AG04450 (cell line): ENCODE measurements around the gene PROM1. TPM values are rescaled to one million over a fixed set of nuclear protein-coding genes. Genes with fewer than 3 reads are reported as not detected.

Source experiments
- CTCF ChIA-PET: fragments of 300-600, 350-600 bp; formaldehyde crosslinking; extraction: SDS; loops from one replicate; lab custom pipeline; 2022; ENCODE audit warnings: antibody characterized with exemption, inconsistent platforms; lab: Charles Lee
- POLR2A ChIA-PET: fragments of 350-600 bp; formaldehyde crosslinking; extraction: SDS; loops from one replicate; lab custom pipeline; 2021; ENCODE audit warnings: antibody characterized with exemption, inconsistent platforms; lab: Yijun Ruan, JAX
- DNase-seq: peaks from one replicate; pipeline ENCODE4 v3.0.0-alpha.2; 2011; ENCODE audit warnings: low read depth, low spot score
- H3K27ac ChIP-seq: one replicate; pipeline ENCODE4 v1.5.1; 2012; ENCODE audit warnings: low read depth, low read length, control low read depth
- H3K27me3 ChIP-seq: one replicate; pipeline ENCODE4 v1.6.0; 2012; ENCODE audit warnings: low read length; ENCODE audit not compliant: control insufficient read depth, insufficient read depth
- H3K4me3 ChIP-seq: 2 replicates; pipeline ENCODE4 v1.5.1; 2011; ENCODE audit warnings: mild to moderate bottlenecking, low read depth, low read length, control low read depth
- H3K9me3 ChIP-seq: 2 replicates; pipeline ENCODE4 v1.5.1; 2012; ENCODE audit warnings: low read length; ENCODE audit not compliant: control insufficient read depth, insufficient read depth
- CTCF ChIP-seq: IDR thresholded peaks from 2 replicates; pipeline ENCODE4 v1.5.1; 2011; ENCODE audit warnings: low read depth, low read length, control low read depth, inconsistent platforms
- polyA plus RNA-seq: library from polyadenylated mRNA; depleted of rRNA; stranded (reverse); fragments of >200 nt; gene quantifications from 2 replicates; pipeline ENCODE4 v1.2.3, GENCODE V29; 2011

The PROM1 gene
- polyA plus RNA-seq, 1 experiment = not detected

GRCh38 chr4:16043642-16044498 is 40.0 kb downstream of the PROM1 start:
- Histone ChIP-seq H3K9me3 (no peaks in the 10 kb centered on the region), H3K27me3 (peaks cover 17% of the 10 kb centered on the region), H3K27ac (no peak overlapping the region), H3K4me3 (no peak overlapping the region)
- no peak for DNase-seq
- ChIA-PET POLR2A (no interaction called here), CTCF (interaction anchor here (0.6 kb wide), 1 partner anchor 12 kb away, joined by 3 read pairs; no protein-coding TSS in a partner anchor)
- no peak for TF ChIP-seq CTCF

- TF ChIP-seq CTCF = no peak
- H3K27me3 ChIP-seq = peaks cover 7% of the 10 kb centered on the region
- DNase-seq = no peak
- ChIA-PET POLR2A (no interaction called here), CTCF (no interaction called here)
- H3K27ac ChIP-seq = no peak overlapping the region
- no peaks in the 10 kb centered on the region for H3K9me3 ChIP-seq
- no peak overlapping the region for H3K4me3 ChIP-seq
Observed at GRCh38 chr4:16039139-16039538, 44.7 kb downstream of the PROM1 start.

- no peak for TF ChIP-seq CTCF
- POLR2A ChIA-PET = no interaction called here
- H3K9me3 ChIP-seq = no peaks in the 10 kb centered on the region
Observed at GRCh38 chr4:16037901-16038300, 45.9 kb downstream of the PROM1 start.

GRCh38 chr4:16035843-16036242 is 48.0 kb downstream of the PROM1 start:
- no peak for TF ChIP-seq CTCF
- Histone ChIP-seq H3K27ac (no peak overlapping the region), H3K4me3 (no peak overlapping the region), H3K27me3 (peaks cover 6% of the 10 kb centered on the region), H3K9me3 (no peaks in the 10 kb centered on the region)
- ChIA-PET CTCF (interaction anchor here (1.1 kb wide), 1 partner anchor 229 kb away, joined by 3 read pairs; no protein-coding TSS in a partner anchor), POLR2A (no interaction called here)
- no peak for DNase-seq

More at GRCh38 chr4:16037901-16038300, 45.9 kb downstream of the PROM1 start:
- CTCF ChIA-PET = no interaction called here
- Histone ChIP-seq H3K4me3 (no peak overlapping the region), H3K27me3 (peaks cover 4% of the 10 kb centered on the region), H3K27ac (no peak overlapping the region)
- DNase-seq = no peak
